Measurements from ENCODE around the gene STIL.

Gene STIL

DNA sequence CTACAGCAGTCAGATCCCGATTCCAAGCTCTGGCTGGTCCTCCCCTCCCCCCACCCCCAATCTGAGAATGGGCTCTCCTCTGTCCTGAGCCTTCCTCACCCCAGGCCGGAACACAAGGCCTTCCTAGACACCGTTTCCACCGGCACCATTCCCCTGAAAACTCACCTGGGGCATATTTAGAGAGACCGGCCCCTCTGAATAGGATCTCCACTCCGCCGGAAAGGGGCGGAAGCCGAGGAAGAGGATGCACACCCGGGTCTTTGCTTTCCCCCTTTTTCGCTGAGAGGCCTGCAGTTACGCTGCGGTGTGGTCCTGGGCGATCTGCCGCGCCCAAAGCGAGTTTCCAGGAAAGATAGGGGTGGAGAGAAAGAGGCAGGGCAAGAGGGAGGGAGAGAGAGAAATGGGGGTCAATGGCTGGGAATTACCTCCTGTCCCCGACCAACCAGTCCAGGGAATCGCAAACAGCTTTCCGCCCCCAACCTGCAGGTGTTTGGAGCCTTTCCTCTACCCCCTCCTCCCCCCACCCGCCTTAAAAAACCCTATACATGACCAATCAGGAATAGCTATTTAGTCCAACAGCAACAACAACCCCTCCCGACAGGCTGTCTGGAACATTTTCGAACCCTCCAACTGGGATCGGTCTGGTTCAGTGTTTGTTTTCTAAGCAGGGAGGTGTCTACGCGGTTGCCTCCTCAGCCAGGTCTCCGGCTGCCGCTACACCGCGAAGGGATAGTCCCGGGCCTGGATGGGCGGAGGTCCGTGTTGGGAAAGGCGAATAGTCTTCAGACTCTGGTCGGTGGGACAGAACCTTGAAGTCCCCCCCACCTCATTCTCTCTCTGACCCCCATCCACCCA is 84.7 kb downstream of the STIL start:
- Histone ChIP-seq H3K27ac (no peak overlapping the region), H3K27me3 (ENCODE audit: insufficient read depth, low read depth, severe bottlenecking) (peaks cover 92% of the 10 kb centered on the region), H3K36me3 (no peaks in the 10 kb centered on the region), H3K9me3 (ENCODE audit: severe bottlenecking) (no peaks in the 10 kb centered on the region), H3K4me3 (ENCODE audit: low read depth, low read length) (no peak overlapping the region)
- TF ChIP-seq, protein P1, sequence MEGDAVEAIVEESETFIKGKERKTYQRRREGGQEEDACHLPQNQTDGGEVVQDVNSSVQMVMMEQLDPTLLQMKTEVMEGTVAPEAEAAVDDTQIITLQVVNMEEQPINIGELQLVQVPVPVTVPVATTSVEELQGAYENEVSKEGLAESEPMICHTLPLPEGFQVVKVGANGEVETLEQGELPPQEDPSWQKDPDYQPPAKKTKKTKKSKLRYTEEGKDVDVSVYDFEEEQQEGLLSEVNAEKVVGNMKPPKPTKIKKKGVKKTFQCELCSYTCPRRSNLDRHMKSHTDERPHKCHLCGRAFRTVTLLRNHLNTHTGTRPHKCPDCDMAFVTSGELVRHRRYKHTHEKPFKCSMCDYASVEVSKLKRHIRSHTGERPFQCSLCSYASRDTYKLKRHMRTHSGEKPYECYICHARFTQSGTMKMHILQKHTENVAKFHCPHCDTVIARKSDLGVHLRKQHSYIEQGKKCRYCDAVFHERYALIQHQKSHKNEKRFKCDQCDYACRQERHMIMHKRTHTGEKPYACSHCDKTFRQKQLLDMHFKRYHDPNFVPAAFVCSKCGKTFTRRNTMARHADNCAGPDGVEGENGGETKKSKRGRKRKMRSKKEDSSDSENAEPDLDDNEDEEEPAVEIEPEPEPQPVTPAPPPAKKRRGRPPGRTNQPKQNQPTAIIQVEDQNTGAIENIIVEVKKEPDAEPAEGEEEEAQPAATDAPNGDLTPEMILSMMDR (IDR thresholded peaks at IDR 0.05; ENCODE audit: low read depth, low read length) = no peak
- DNase-seq = no peak

DNA sequence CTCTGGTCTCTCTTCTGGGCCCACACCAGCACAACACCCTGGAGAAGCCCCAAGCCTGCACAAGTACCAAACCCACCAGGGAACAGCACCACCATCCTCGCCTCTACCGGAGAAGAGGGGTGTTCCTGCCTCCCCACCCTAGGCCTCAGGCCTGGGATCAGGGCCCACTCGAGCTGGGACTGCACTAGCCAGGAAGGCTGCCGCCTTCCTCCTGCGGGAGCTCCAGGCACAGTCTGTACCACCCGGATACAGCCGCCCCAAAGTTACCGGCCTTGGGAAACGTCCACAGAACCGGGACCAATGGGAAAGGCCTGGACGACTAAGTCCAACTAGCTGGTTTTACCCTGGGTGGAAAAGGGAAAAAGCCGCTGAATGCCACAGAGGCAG is 85.3 kb downstream of the STIL start:
- Histone ChIP-seq H3K9me3 (ENCODE audit: severe bottlenecking) (no peaks in the 10 kb centered on the region), H3K27me3 (ENCODE audit: insufficient read depth, low read depth, severe bottlenecking) (peaks cover 95% of the 10 kb centered on the region), H3K4me3 (ENCODE audit: low read depth, low read length) (no peak overlapping the region), H3K27ac (no peak overlapping the region), H3K36me3 (no peaks in the 10 kb centered on the region)
- TF ChIP-seq, protein P1 (IDR thresholded peaks at IDR 0.05; ENCODE audit: low read depth, low read length) = no peak
- DNase-seq = no peak

DNA sequence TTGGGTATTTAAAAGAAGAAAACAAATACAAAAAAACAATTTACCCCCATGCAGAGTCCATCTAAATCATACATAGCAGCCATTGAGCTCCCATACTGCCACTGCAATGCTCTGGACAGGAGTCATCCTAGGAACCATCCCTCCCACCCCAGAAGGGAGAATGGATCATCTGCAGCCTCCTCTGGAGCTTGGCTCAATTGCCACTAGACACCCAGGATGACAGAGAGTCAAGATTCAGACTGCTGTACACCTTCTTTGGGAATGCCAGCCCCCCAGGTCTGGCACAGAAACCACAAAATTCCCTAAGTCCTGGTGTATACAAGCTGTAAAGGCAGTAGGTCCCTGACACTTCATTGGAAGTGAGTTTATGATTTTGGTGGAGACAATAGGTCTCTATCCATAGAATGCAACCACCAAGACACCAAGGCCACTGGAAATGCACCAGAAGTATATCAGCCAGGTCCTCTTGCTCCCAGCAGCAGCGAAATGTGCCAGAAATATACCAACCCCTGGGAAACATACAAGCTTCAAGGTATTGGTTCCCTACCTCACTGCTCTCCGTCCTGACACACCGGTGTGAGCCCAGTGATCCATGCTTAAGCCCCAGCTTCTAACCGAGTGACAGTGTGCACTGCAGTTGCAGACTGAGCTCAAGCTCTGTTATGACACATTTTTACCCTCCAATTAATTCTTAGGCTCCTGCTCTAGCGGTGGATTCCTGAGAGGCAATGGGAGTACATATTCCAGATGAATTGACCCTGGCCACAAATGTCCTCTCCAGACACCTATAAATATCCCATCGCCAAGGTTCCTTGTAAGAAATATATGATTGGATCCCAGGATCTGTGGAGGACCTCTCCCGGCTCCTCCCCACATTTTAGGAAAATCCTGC is 86.4 kb downstream of the STIL start:
- Histone ChIP-seq H3K27ac (no peak overlapping the region), H3K27me3 (ENCODE audit: insufficient read depth, low read depth, severe bottlenecking) (peaks cover 95% of the 10 kb centered on the region), H3K36me3 (no peaks in the 10 kb centered on the region), H3K9me3 (ENCODE audit: severe bottlenecking) (no peaks in the 10 kb centered on the region), H3K4me3 (ENCODE audit: low read depth, low read length) (no peak overlapping the region)
- TF ChIP-seq, protein P1 (IDR thresholded peaks at IDR 0.05; ENCODE audit: low read depth, low read length) = no peak
- DNase-seq = no peak

DNA sequence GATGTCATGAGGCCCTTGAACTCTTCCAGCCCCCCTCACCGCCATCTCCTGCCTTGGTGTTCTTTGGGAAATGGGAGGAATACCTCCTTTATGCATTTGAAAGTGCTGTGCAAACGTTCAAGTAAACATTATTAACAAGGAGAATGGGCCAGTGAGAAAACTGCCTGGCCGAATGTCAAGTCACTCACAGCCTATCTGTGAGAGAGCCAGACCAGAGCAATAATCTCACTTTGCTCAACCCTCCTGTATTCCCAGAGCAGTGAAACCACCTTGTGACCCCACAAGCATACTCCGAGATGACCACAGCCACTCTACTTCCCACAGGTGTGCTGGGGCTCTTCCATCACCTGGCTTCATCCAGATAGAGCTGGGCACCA is 87.1 kb downstream of the STIL start:
- TF ChIP-seq, protein P1 (IDR thresholded peaks at IDR 0.05; ENCODE audit: low read depth, low read length) = no peak
- Histone ChIP-seq H3K27ac (no peak overlapping the region), H3K4me3 (ENCODE audit: low read depth, low read length) (no peak overlapping the region), H3K9me3 (ENCODE audit: severe bottlenecking) (no peaks in the 10 kb centered on the region), H3K36me3 (no peaks in the 10 kb centered on the region), H3K27me3 (ENCODE audit: insufficient read depth, low read depth, severe bottlenecking) (peaks cover 97% of the 10 kb centered on the region)
- DNase-seq = no peak

DNA sequence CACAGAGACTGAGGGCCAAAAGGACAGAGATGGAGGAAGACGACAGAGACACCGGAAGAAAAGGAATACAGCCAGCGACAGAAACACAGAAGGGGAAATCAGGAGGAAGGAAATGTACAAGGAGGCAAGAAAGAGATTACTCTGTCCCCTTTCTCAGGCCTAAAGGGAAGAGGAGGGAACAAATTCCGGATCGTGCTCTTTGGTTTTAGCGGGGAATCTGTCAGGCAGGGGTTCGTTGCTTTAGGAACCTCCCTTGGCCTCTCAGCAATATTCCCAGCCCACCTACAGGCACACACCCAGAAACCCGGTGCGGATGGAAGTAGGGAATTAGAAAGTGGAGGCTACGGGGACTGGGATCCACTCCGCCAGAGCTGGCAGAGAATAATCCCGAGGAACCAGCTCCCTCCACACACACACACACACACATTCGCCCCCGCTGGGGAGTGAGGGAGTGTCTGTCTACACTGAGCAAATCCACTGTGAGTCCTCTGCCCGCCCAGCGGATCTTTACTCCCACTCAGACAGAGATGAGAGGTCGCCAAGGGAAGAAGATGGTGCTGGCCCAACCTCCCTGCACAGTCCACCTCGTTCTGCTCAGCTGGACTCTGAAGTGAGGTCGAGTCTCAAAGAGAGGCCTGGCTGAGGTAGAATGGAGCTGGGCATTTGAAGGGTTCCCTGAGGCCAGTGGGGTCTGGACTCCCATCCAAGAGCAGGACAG is 87.7 kb downstream of the STIL start:
- DNase-seq = peak; percentile 41
- Histone ChIP-seq H3K27me3 (ENCODE audit: insufficient read depth, low read depth, severe bottlenecking) (peaks cover 97% of the 10 kb centered on the region), H3K4me3 (ENCODE audit: low read depth, low read length) (no peak overlapping the region)

More for the DNA sequence above, 87.7 kb downstream of the STIL start:
- Histone ChIP-seq H3K36me3 (no peaks in the 10 kb centered on the region), H3K27ac (no peak overlapping the region), H3K9me3 (ENCODE audit: severe bottlenecking) (no peaks in the 10 kb centered on the region)
- TF ChIP-seq, protein P1 (IDR thresholded peaks at IDR 0.05; ENCODE audit: low read depth, low read length) = no peak
